PC-9 (cell line): ENCODE data around the gene TBC1D13. TPM values are rescaled to one million over a fixed set of nuclear protein-coding genes. Genes with fewer than 3 reads are reported as not detected.

Experiments used
- Bru-seq: library from RNA; stranded (reverse); fragments of 400-500 nt; gene quantifications from one replicate; lab custom pipeline; 2021; lab: Mats Ljungman, UMichigan
- BruChase-seq, 2 experiments: library from RNA; stranded (reverse); fragments of 400-500 nt; gene quantifications; one replicate each; lab custom pipeline; 2021; lab: Mats Ljungman, UMichigan
- BruUV-seq: library from RNA; stranded (reverse); fragments of 400-500 nt; replicated peaks from 2 replicates; lab custom pipeline; 2021; lab: Mats Ljungman, UMichigan
- CTCF ChIA-PET: fragments of 300-600 bp; sonication (Branson Sonifier 250); formaldehyde crosslinking; loops from one replicate; lab custom pipeline; 2022; ENCODE audit warnings: antibody characterized with exemption; lab: Charles Lee
- POLR2A ChIA-PET: fragments of 300-600 bp; sonication (Branson Sonifier 250); formaldehyde crosslinking; loops from one replicate; lab custom pipeline; 2022; ENCODE audit warnings: antibody characterized with exemption; ENCODE audit not compliant: unreplicated experiment; lab: Charles Lee
- DNase-seq, 2 experiments: peaks; one replicate each; pipeline versions ENCODE4 v3.0.0 to v3.0.0-alpha.2; 2015 to 2022; ENCODE audit warnings: mixed read lengths in 1 of 2
- H2AFZ ChIP-seq: fragments of 200-600 bp; sonication (generic); 2 replicates; pipeline ENCODE4 v1.8.1; 2017; ENCODE audit warnings: antibody characterized with exemption
- H3F3A ChIP-seq: fragments of 200-600 bp; sonication (generic); 2 replicates; pipeline ENCODE4 v1.8.1; 2017; ENCODE audit warnings: antibody characterized with exemption, mild to moderate bottlenecking, low read depth; ENCODE audit not compliant: insufficient read depth
- H3K27ac ChIP-seq: fragments of 200-600 bp; sonication (generic); 2 replicates; pipeline ENCODE4 v1.6.1; 2016; ENCODE audit warnings: mixed run types
- H3K27me3 ChIP-seq: fragments of 200-600 bp; sonication (generic); 2 replicates; pipeline ENCODE4 v1.6.1; 2016; ENCODE audit warnings: low read depth, mixed run types; ENCODE audit not compliant: insufficient read depth
- H3K36me3 ChIP-seq: fragments of 200-600 bp; sonication (generic); 2 replicates; pipeline ENCODE4 v1.6.1; 2016; ENCODE audit warnings: low read depth, mixed run types
- H3K4me1 ChIP-seq: fragments of 200-600 bp; sonication (generic); replicated peaks from 2 replicates; pipeline ENCODE4 v1.6.1; 2016; ENCODE audit warnings: mixed run types; ENCODE audit not compliant: insufficient read depth
- H3K4me2 ChIP-seq: fragments of 200-600 bp; sonication (generic); 2 replicates; pipeline ENCODE4 v1.6.1; 2017; ENCODE audit warnings: mixed run types
- H3K4me3 ChIP-seq: fragments of 200-600 bp; sonication (generic); 2 replicates; pipeline ENCODE4 v1.6.1; 2016; ENCODE audit warnings: mixed run types
- H3K79me2 ChIP-seq: fragments of 200-600 bp; sonication (generic); 2 replicates; pipeline ENCODE4 v1.6.1; 2017; ENCODE audit warnings: low read depth, mixed run types
- H3K9me2 ChIP-seq: fragments of 200-600 bp; sonication (generic); 2 replicates; pipeline ENCODE4 v1.8.1; 2017; ENCODE audit warnings: mild to moderate bottlenecking; ENCODE audit not compliant: insufficient read depth
- H3K9me3 ChIP-seq: fragments of 200-600 bp; sonication (generic); 2 replicates; pipeline ENCODE4 v1.8.1; 2016; ENCODE audit warnings: low read depth; ENCODE audit not compliant: insufficient read depth
- H4K20me1 ChIP-seq: fragments of 200-600 bp; sonication (generic); 2 replicates; pipeline ENCODE4 v1.8.1; 2017; ENCODE audit not compliant: insufficient read depth
- EZH2 ChIP-seq: fragments of 200-600 bp; sonication (generic); IDR thresholded peaks from 2 replicates; pipeline ENCODE4 v1.8.0; 2017; ENCODE audit warnings: antibody characterized with exemption, low read depth
- intact Hi-C: fragments of 100-400 bp; cut with micrococcal nuclease; formaldehyde crosslinking; loops from one replicate; pipeline ENCODE4 v1.10.0; 2022; ENCODE audit not compliant: unreplicated experiment
- long read RNA-seq: library from polyadenylated mRNA; stranded (forward); transcript quantifications from one replicate; pipeline ENCODE4 v2.0.0, GENCODE V29; 2022
- total RNA-seq: library from RNA; stranded (reverse); gene quantifications from 2 replicates; pipeline ENCODE4 v1.2.3, GENCODE V29; 2021
- TF ChIP-seq, protein P1 (sequence below): fragments of 200-600 bp; sonication (generic); conservative IDR thresholded peaks from 2 replicates; pipeline ENCODE4 v1.6.1; 2017; ENCODE audit warnings: mixed run types, antibody characterized with exemption, mild to moderate bottlenecking, moderate library complexity

TBC1D13 gene, protein sequence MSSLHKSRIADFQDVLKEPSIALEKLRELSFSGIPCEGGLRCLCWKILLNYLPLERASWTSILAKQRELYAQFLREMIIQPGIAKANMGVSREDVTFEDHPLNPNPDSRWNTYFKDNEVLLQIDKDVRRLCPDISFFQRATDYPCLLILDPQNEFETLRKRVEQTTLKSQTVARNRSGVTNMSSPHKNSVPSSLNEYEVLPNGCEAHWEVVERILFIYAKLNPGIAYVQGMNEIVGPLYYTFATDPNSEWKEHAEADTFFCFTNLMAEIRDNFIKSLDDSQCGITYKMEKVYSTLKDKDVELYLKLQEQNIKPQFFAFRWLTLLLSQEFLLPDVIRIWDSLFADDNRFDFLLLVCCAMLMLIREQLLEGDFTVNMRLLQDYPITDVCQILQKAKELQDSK
- 38.2 and 41.9 TPM in 2 replicates for total RNA-seq
- percentile 59 among the genes with signal in this experiment for Bru-seq, nascent RNA
- BruChase-seq, experiment 1, labeled RNA remaining after a 2-hour chase: percentile 74 among the genes with signal in this experiment
- percentile 77 among the genes with signal in this experiment for BruChase-seq, experiment 2, labeled RNA remaining after a 6-hour chase
- long read RNA-seq, transcript TBC1D13-202 (12 exons, 3,906 nt): major isoform, 9 of 54 reads
- long read RNA-seq, partial matches to known transcripts: 22 of 54 reads
- long read RNA-seq, other reads (novel, unspliced or antisense): 23 of 54 reads

DNA sequence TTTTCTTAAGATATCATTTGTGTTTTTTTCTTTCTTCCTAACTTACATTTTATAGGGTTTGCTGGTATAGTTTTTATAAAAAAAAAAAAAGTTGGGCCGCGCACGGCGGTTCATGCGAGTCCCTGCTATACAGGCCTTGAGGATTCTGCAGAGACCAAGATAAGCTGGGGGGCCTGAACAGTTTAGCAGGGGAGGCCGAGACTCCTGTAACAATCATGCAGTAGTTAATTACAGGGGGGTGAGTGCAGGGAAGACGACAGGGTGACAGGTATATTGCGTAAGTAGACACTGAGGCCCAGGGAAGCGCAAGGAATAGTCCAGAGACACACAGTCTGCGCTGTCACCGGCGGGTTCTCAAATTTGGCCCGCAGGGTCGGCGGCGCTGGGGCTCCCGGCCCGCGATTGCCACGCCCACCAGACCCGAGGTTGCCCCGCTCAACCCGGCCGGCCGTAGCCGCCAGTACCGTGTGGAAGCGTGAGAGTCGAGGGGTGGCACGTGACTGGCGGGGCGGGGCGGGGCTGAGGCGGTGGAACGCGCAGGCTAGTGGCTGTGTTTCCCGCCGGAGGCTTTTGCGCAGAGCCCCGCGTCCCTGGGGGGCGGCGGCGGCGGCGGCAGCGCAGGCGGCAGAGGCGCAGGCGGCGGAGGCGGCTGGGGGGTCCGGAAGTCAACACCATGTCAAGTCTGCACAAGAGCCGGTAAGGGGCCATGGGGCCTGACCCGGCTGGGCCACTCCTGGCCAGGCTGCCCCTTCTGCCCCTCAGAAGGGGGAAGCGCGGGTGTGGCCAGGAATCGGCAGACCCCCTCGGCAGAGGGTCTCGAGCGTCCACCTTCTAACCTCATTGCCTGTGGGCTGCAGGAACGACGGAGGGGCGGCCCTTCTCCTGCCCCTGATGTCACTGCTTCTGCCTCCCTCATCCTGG lies at the start of gene TBC1D13:
Gene TBC1D13 (plus strand): TSS at position 573 of the 921 bp plus-strand sequence. CDS start 101 bp downstream, at position 674.
- Histone ChIP-seq H3K4me2 (peak within 1 kb of the TSS; percentile 97), H3K27ac (peak within 1 kb of the TSS; percentile 43), H3K4me3 (peak within 1 kb of the TSS; percentile 96), H3K27me3 (no peaks in the 10 kb centered on the region), H2AFZ (peak within 1 kb of the TSS; percentile 99), H3K9me3 (no peaks in the 10 kb centered on the region), H3K36me3 (0 out of 2 replicates have a peak, but pooled peaks cover 3% of the 10 kb centered on the region), H3F3A (peaks cover 11% of the 10 kb centered on the region; the same call in 1 of the 2 replicates), H3K4me1 (peaks cover 16% of the 10 kb centered on the region), H4K20me1 (no peaks in the 10 kb centered on the region), H3K79me2 (peaks cover 24% of the 10 kb centered on the region), H3K9me2 (no peaks in the 10 kb centered on the region)
- TF ChIP-seq, protein P1, sequence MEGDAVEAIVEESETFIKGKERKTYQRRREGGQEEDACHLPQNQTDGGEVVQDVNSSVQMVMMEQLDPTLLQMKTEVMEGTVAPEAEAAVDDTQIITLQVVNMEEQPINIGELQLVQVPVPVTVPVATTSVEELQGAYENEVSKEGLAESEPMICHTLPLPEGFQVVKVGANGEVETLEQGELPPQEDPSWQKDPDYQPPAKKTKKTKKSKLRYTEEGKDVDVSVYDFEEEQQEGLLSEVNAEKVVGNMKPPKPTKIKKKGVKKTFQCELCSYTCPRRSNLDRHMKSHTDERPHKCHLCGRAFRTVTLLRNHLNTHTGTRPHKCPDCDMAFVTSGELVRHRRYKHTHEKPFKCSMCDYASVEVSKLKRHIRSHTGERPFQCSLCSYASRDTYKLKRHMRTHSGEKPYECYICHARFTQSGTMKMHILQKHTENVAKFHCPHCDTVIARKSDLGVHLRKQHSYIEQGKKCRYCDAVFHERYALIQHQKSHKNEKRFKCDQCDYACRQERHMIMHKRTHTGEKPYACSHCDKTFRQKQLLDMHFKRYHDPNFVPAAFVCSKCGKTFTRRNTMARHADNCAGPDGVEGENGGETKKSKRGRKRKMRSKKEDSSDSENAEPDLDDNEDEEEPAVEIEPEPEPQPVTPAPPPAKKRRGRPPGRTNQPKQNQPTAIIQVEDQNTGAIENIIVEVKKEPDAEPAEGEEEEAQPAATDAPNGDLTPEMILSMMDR: no peak
- no peak for TF ChIP-seq EZH2
- DNase-seq: peak; percentile 71 to 88
- ChIA-PET CTCF (no interaction called here), POLR2A (no interaction called here)
- BruUV-seq: no TSS peak
- intact Hi-C loops: loop anchor here (1.0 to 2.0 kb wide), 2 partner anchors 15 to 152 kb away; no protein-coding TSS in a partner anchor

DNA sequence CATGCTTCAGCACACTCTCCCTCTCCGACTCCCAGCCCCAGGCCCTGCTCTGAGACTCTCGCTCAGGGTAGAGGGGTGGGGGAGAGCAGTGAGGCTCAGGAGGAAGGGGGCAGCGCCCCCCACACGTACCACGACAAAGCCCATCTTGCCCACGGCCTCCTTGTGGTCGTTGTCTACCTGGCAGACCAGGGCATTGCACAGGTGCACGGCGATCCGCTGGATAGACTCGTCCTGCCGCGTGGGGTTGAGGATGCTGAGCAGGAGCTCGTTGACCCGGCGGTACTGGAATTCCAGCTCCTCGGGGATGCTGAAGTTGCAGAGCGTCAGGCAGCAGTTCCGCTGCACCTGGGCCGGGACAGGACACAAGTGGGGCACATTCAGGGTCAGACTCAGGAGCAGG lies 44.7 kb upstream of the TBC1D13 start:
- no peak for DNase-seq
- POLR2A ChIA-PET: no interaction called here
- Histone ChIP-seq H3K4me1 (no peaks in the 10 kb centered on the region), H3K4me2 (no peak overlapping the region), H3F3A (peaks cover 11% of the 10 kb centered on the region; the same call in 1 of the 2 replicates), H3K27ac (no peak overlapping the region), H3K4me3 (no peak overlapping the region), H2AFZ (no peak overlapping the region), H4K20me1 (no peaks in the 10 kb centered on the region), H3K27me3 (no peaks in the 10 kb centered on the region), H3K36me3 (no peaks in the 10 kb centered on the region), H3K79me2 (no peaks in the 10 kb centered on the region), H3K9me2 (no peaks in the 10 kb centered on the region), H3K9me3 (no peaks in the 10 kb centered on the region)
- intact Hi-C loops: no loop called here
- TF ChIP-seq EZH2: no peak
- TF ChIP-seq, protein P1: no peak
- CTCF ChIA-PET: no interaction called here
- BruUV-seq: no TSS peak

DNA sequence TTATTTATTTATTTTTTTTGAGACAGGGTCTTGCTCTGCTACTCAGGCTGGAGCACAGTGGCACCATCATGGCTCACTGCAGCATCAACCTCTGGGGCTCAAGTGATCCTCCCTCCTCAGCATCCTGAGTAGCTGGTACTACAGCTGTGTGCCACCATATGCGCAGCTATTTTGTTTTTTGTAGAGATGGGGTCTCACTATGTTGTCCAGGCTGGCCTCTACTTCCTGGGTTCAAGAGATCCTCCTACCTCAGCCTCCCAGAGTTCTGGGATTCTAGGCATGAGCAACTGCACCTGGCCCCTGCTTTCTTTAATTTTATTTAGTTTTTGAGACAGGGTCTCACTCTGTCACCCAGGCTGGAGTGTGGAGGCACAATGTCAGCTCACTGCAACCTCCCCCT lies 43.6 kb upstream of the TBC1D13 start:
- Histone ChIP-seq H3K27ac (no peak overlapping the region), H3K4me1 (no peaks in the 10 kb centered on the region), H3K9me2 (no peaks in the 10 kb centered on the region), H3K36me3 (no peaks in the 10 kb centered on the region), H3F3A (peaks cover 14% of the 10 kb centered on the region; the same call in 1 of the 2 replicates), H3K27me3 (no peaks in the 10 kb centered on the region), H3K79me2 (no peaks in the 10 kb centered on the region), H2AFZ (no peak overlapping the region), H3K4me3 (no peak overlapping the region), H3K9me3 (no peaks in the 10 kb centered on the region), H4K20me1 (no peaks in the 10 kb centered on the region), H3K4me2 (no peak overlapping the region)
- no TSS peak for BruUV-seq
- ChIA-PET CTCF (no interaction called here), POLR2A (no interaction called here)
- no peak for TF ChIP-seq EZH2
- TF ChIP-seq, protein P1: no peak
- intact Hi-C loops: no loop called here
- DNase-seq: no peak
